ENCODE data around the gene PRKG1.

The PRKG1 gene

DNA sequence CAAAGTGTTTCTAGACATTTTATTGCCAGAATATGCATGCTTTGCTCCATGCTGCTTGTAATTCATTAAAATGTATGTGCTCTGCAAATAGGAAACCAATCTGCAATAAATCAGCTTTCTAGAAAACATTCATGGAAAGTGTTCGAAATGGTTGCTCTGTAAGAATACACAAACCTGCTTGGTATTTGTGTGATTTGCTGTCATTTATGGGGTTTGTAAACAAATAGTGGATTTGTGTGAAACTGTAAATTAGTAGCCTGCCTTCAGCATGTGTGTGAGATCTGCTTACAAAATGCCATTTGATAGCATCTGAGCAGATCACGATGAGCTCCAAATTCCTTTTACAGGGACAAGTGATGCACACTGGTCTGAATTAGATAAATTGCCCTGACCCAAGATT, 844.2 kb downstream of the PRKG1 start:
- no peak for TF ChIP-seq EZH2phosphoT487 (IDR thresholded peaks at IDR 0.05; ENCODE audit: low read depth)
- TF ChIP-seq, protein P1, sequence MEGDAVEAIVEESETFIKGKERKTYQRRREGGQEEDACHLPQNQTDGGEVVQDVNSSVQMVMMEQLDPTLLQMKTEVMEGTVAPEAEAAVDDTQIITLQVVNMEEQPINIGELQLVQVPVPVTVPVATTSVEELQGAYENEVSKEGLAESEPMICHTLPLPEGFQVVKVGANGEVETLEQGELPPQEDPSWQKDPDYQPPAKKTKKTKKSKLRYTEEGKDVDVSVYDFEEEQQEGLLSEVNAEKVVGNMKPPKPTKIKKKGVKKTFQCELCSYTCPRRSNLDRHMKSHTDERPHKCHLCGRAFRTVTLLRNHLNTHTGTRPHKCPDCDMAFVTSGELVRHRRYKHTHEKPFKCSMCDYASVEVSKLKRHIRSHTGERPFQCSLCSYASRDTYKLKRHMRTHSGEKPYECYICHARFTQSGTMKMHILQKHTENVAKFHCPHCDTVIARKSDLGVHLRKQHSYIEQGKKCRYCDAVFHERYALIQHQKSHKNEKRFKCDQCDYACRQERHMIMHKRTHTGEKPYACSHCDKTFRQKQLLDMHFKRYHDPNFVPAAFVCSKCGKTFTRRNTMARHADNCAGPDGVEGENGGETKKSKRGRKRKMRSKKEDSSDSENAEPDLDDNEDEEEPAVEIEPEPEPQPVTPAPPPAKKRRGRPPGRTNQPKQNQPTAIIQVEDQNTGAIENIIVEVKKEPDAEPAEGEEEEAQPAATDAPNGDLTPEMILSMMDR (IDR thresholded peaks at IDR 0.05; ENCODE audit: low read depth, low read length) = no peak
- Histone ChIP-seq H3K36me3 (replicated peaks; ENCODE audit: low read depth, low read length) (no peaks in the 10 kb centered on the region), H3K4me1 (ENCODE audit: low read length) (0 out of 2 replicates have a peak, but pooled peaks cover 4% of the 10 kb centered on the region), H2AFZ (ENCODE audit: low read depth, low read length) (no peak overlapping the region), H3K27me3 (ENCODE audit: low read depth, low read length) (no peaks in the 10 kb centered on the region), H3K9ac (ENCODE audit: low read length) (no peak overlapping the region), H3K4me3 (ENCODE audit: low read length) (no peak overlapping the region), H3K27ac (ENCODE audit: low read length) (no peak overlapping the region), H3K79me2 (ENCODE audit: low read length) (no peaks in the 10 kb centered on the region), H4K20me1 (ENCODE audit: insufficient read depth, low read length) (no peaks in the 10 kb centered on the region), H3K9me3 (ENCODE audit: insufficient read depth, low read length) (no peaks in the 10 kb centered on the region), H3K4me2 (ENCODE audit: low read length) (no peak overlapping the region)

DNA sequence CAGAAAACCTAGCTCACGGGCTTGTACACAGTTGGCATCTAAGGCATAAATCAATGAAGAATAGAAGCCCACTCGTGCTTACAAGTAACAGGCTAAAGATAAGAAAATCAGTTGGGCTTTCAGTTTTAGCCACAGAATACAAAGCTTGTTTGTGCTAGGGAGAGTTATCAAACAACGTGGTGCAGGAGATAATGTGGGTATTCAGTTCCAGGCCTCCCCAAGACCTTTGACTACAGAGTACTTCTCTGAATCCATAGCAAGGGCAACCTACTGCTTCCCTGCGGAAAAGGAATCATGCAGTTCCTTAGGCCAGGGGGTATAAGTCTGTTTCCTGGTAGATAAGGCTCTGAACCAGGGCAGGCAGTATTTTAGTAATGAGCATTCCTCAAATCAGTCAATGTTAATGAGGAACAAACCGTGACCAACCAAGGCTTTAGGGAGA, 844.6 kb downstream of the PRKG1 start:
- no peak overlapping the region for H3K4me3 ChIP-seq (ENCODE audit: low read length)
- H4K20me1 ChIP-seq (ENCODE audit: insufficient read depth, low read length) = no peaks in the 10 kb centered on the region
- H3K27ac ChIP-seq (ENCODE audit: low read length) = no peak overlapping the region
- no peak overlapping the region for H2AFZ ChIP-seq (ENCODE audit: low read depth, low read length)
- no peaks in the 10 kb centered on the region for H3K79me2 ChIP-seq (ENCODE audit: low read length)
- no peak for TF ChIP-seq EZH2phosphoT487 (IDR thresholded peaks at IDR 0.05; ENCODE audit: low read depth)
- TF ChIP-seq, protein P1 (IDR thresholded peaks at IDR 0.05; ENCODE audit: low read depth, low read length) = no peak
- 0 out of 2 replicates have a peak, but pooled peaks cover 4% of the 10 kb centered on the region for H3K4me1 ChIP-seq (ENCODE audit: low read length)
- H3K27me3 ChIP-seq (ENCODE audit: low read depth, low read length) = no peaks in the 10 kb centered on the region
- no peak overlapping the region for H3K9ac ChIP-seq (ENCODE audit: low read length)
- no peak overlapping the region for H3K4me2 ChIP-seq (ENCODE audit: low read length)
- no peaks in the 10 kb centered on the region for H3K9me3 ChIP-seq (ENCODE audit: insufficient read depth, low read length)
- H3K36me3 ChIP-seq (replicated peaks; ENCODE audit: low read depth, low read length) = no peaks in the 10 kb centered on the region

DNA sequence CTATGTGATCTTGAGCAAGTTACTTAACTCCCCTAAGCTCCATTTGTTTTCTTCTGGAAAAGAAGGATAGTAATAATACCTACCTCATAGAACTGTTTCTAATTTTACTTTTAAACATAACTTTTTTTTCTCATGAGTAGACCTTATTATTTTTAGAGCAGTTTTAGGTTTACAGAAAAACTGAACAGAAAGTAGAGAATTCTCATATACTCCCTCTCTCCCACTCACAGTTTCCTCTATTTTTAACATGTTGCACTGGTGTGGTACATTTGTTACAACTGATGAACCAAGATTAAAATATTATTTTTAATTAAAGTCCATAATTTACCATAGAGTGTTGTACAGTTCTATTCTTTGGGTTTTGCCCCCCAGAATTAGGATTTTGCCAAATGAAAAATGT, 846.4 kb downstream of the PRKG1 start:
- H3K4me2 ChIP-seq (ENCODE audit: low read length) = no peak overlapping the region
- H3K79me2 ChIP-seq (ENCODE audit: low read length) = no peaks in the 10 kb centered on the region
- H3K36me3 ChIP-seq (replicated peaks; ENCODE audit: low read depth, low read length) = no peaks in the 10 kb centered on the region
- H3K4me1 ChIP-seq (ENCODE audit: low read length) = 0 out of 2 replicates have a peak, but pooled peaks cover 4% of the 10 kb centered on the region
- TF ChIP-seq EZH2phosphoT487 (IDR thresholded peaks at IDR 0.05; ENCODE audit: low read depth) = no peak
- TF ChIP-seq, protein P1 (IDR thresholded peaks at IDR 0.05; ENCODE audit: low read depth, low read length) = no peak
- no peaks in the 10 kb centered on the region for H3K27me3 ChIP-seq (ENCODE audit: low read depth, low read length)
- no peak overlapping the region for H2AFZ ChIP-seq (ENCODE audit: low read depth, low read length)
- H3K27ac ChIP-seq (ENCODE audit: low read length) = no peak overlapping the region
- H3K4me3 ChIP-seq (ENCODE audit: low read length) = no peak overlapping the region
- H3K9ac ChIP-seq (ENCODE audit: low read length) = no peak overlapping the region
- no peaks in the 10 kb centered on the region for H3K9me3 ChIP-seq (ENCODE audit: insufficient read depth, low read length)
- H4K20me1 ChIP-seq (ENCODE audit: insufficient read depth, low read length) = no peaks in the 10 kb centered on the region

DNA sequence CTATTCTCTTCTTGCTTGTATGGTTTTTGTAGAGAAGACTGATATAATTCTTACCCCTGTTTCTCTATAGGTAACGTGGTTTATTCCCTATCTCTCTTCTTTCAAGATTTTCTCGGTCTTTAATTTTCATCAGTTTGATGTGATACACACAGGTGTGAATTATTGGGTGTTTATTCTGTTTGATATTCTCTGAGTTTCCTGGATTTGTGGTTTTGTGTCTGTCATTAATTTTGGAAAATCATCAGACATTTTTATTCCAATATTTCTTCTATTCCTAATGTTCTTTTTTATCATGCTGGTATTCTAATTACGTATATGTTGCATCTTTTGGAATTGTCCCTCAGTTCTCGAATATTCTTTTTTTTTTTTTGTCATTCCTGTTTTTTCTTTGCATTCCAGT, 850.1 kb downstream of the PRKG1 start:
- Histone ChIP-seq H3K4me1 (ENCODE audit: low read length) (0 out of 2 replicates have a peak, but pooled peaks cover 4% of the 10 kb centered on the region), H3K4me3 (ENCODE audit: low read length) (no peak overlapping the region), H3K4me2 (ENCODE audit: low read length) (no peak overlapping the region), H3K9me3 (ENCODE audit: insufficient read depth, low read length) (no peaks in the 10 kb centered on the region), H3K27me3 (ENCODE audit: low read depth, low read length) (no peaks in the 10 kb centered on the region), H3K36me3 (replicated peaks; ENCODE audit: low read depth, low read length) (no peaks in the 10 kb centered on the region), H3K9ac (ENCODE audit: low read length) (no peak overlapping the region), H4K20me1 (ENCODE audit: insufficient read depth, low read length) (no peaks in the 10 kb centered on the region), H2AFZ (ENCODE audit: low read depth, low read length) (no peak overlapping the region), H3K27ac (ENCODE audit: low read length) (no peak overlapping the region), H3K79me2 (ENCODE audit: low read length) (no peaks in the 10 kb centered on the region)
- TF ChIP-seq EZH2phosphoT487 (IDR thresholded peaks at IDR 0.05; ENCODE audit: low read depth) = no peak
- TF ChIP-seq, protein P1 (IDR thresholded peaks at IDR 0.05; ENCODE audit: low read depth, low read length) = no peak

All from OCI-LY3 (cell line).